Trophoblast cell (in vitro differentiated cells and primary cell): ENCODE results near the gene RPA1.

Experiments used
- DNase-seq, 2 donors: peaks; one replicate each; pipeline ENCODE4 v3.0.0-alpha.2; 2016
- H2AFZ ChIP-seq: 2 replicates; pipeline ENCODE4 v1.6.1; 2013; ENCODE audit warnings: low read length, moderate library complexity, mild to moderate bottlenecking; ENCODE audit not compliant: insufficient read depth, poor library complexity
- H2AK5ac ChIP-seq: 2 replicates; pipeline ENCODE4 v1.6.1; 2013; ENCODE audit warnings: mild to moderate bottlenecking, low read length
- H2BK120ac ChIP-seq: 2 replicates; pipeline ENCODE4 v1.6.1; 2013; ENCODE audit warnings: low read length, mild to moderate bottlenecking, moderate library complexity; ENCODE audit not compliant: insufficient read depth, poor library complexity
- H2BK12ac ChIP-seq: 2 replicates; pipeline ENCODE4 v1.6.1; 2013; ENCODE audit warnings: mild to moderate bottlenecking, low read length, moderate library complexity
- H2BK5ac ChIP-seq: 2 replicates; pipeline ENCODE4 v1.6.1; 2013; ENCODE audit warnings: low read length, low read depth, moderate library complexity, mild to moderate bottlenecking; ENCODE audit not compliant: poor library complexity
- H3K14ac ChIP-seq: 2 replicates; pipeline ENCODE4 v1.6.1; 2013; ENCODE audit warnings: mild to moderate bottlenecking, low read length
- H3K18ac ChIP-seq: 2 replicates; pipeline ENCODE4 v1.6.1; 2013; ENCODE audit warnings: mild to moderate bottlenecking, low read length
- H3K23ac ChIP-seq: 2 replicates; pipeline ENCODE4 v1.6.1; 2013; ENCODE audit warnings: low read length
- H3K27ac ChIP-seq: 2 replicates; pipeline ENCODE4 v1.5.1; 2013; ENCODE audit warnings: low read depth, mild to moderate bottlenecking, inconsistent platforms, low read length, moderate library complexity
- H3K27me3 ChIP-seq: 2 replicates; pipeline ENCODE4 v1.6.1; 2013; ENCODE audit warnings: inconsistent platforms, mild to moderate bottlenecking, low read length, moderate library complexity; ENCODE audit not compliant: insufficient read depth
- H3K36me3 ChIP-seq, 2 experiments: 1 replicate in 1 of 2; 2 replicates in 1 of 2; pipeline ENCODE4 v1.6.1; 2013; ENCODE audit warnings: low read length in 2 of 2, mild to moderate bottlenecking in 2 of 2, moderate library complexity in 1 of 2; ENCODE audit not compliant: insufficient read depth in 2 of 2, control insufficient read depth in 1 of 2
- H3K4ac ChIP-seq: 2 replicates; pipeline ENCODE4 v1.6.1; 2013; ENCODE audit warnings: low read depth, mild to moderate bottlenecking, low read length, moderate library complexity
- H3K4me1 ChIP-seq, 2 experiments: 1 replicate in 1 of 2; 2 replicates in 1 of 2; pipeline ENCODE4 v1.6.1; 2013; ENCODE audit warnings: low read length in 2 of 2, mild to moderate bottlenecking in 2 of 2, moderate library complexity in 1 of 2; ENCODE audit not compliant: insufficient read depth in 2 of 2, control insufficient read depth in 1 of 2
- H3K4me2 ChIP-seq: 2 replicates; pipeline ENCODE4 v1.6.1; 2013; ENCODE audit warnings: inconsistent platforms, mild to moderate bottlenecking, low read length, moderate library complexity
- H3K4me3 ChIP-seq: 2 replicates; pipeline ENCODE4 v1.5.1; 2013; ENCODE audit warnings: mild to moderate bottlenecking, low read depth, low read length, inconsistent platforms
- H3K79me1 ChIP-seq: one replicate; pipeline ENCODE4 v1.6.1; 2013; ENCODE audit warnings: low read length
- H3K79me2 ChIP-seq: 2 replicates; pipeline ENCODE4 v1.6.1; 2013; ENCODE audit warnings: low read length, mild to moderate bottlenecking; ENCODE audit not compliant: control insufficient read depth, insufficient read depth, poor library complexity
- H3K9ac ChIP-seq: 2 replicates; pipeline ENCODE4 v1.6.1; 2013; ENCODE audit warnings: mild to moderate bottlenecking, low read length
- H3K9me3 ChIP-seq: 2 replicates; pipeline ENCODE4 v1.6.1; 2013; ENCODE audit warnings: low read depth, mild to moderate bottlenecking, control low read depth, inconsistent platforms, low read length; ENCODE audit not compliant: insufficient read depth
- H4K12ac ChIP-seq: 2 replicates; pipeline ENCODE4 v1.6.1; 2013; ENCODE audit warnings: low read depth, mild to moderate bottlenecking, low read length, moderate library complexity
- H4K8ac ChIP-seq: 2 replicates; pipeline ENCODE4 v1.6.1; 2013; ENCODE audit warnings: low read depth, mild to moderate bottlenecking, low read length, moderate library complexity
- H4K91ac ChIP-seq: one replicate; pipeline ENCODE4 v1.6.1; 2013; ENCODE audit warnings: low read depth, mild to moderate bottlenecking, low read length, moderate library complexity
- WGBS: extraction: QIAGEN DNeasy Blood & Tissue Kit; methylation state at CpG from one replicate; pipeline ENCODE4 v1.1.7; 2013; ENCODE audit warnings: missing lambda C conversion rate; ENCODE audit not compliant: insufficient read length, insufficient coverage; ENCODE audit errors: extremely low coverage; 5-methylcytosine and 5-hydroxymethylcytosine counted together

The RPA1 gene

DNA sequence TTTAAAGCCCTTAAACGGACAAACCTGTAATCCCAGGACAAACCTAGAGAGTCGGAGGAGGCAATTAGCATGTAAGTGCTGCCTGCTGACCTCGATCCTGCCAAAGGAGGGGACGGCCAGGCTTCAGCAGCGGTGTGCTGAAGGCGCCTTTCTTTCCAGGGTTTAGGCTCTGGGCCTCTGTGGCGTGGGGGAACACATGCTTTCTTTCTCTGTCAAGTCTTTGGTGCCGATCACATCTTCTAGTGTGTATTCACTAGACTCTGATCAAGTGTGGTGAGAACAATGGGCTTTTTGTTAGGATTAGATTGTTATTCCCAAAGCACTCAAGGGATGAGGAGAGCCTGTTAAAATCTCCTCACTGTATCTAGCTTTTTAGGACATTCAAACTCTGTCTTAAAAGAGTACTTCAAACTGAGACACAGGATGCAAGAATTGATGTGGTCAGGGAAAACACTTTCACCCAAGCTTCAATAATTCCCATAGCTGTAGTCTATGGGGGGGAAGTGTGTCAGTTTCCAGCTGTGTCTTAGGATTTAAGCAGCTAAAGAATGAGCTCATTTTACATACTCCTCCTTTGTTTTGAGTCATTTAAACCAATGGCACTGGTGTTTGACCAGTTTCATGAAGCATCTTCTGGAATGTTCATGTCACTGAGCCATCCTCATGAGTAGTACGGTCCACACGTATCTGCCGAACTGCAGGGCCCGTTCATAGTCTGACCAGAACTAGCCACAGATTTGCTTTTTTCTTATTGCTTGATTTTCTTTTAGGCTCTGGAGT is 51.2 kb downstream of the RPA1 start:
- no peaks in the 10 kb centered on the region for H3K79me1 ChIP-seq
- no CpG with 5 or more reads among the region's 12 CpGs for WGBS
- no peak overlapping the region for H3K18ac ChIP-seq
- H3K9ac ChIP-seq = no peak overlapping the region
- no peak overlapping the region for H2AFZ ChIP-seq
- H3K79me2 ChIP-seq = no peaks in the 10 kb centered on the region
- H2BK12ac ChIP-seq = no peak overlapping the region
- no peaks in the 10 kb centered on the region for H3K9me3 ChIP-seq
- no peak overlapping the region for H3K4me3 ChIP-seq
- H3K4me2 ChIP-seq = no peak overlapping the region
- H4K91ac ChIP-seq = no peak overlapping the region
- H2BK120ac ChIP-seq = no peak overlapping the region
- no peaks in the 10 kb centered on the region for H3K27me3 ChIP-seq
- H3K4ac ChIP-seq = no peak overlapping the region
- H3K4me1 ChIP-seq = no peaks in the 10 kb centered on the region
- H3K27ac ChIP-seq = no peak overlapping the region
- H3K36me3 ChIP-seq = peaks cover 52 to 66% of the 10 kb centered on the region in 2 experiments
- no peak overlapping the region for H4K8ac ChIP-seq
- no peak overlapping the region for H2AK5ac ChIP-seq
- H4K12ac ChIP-seq = no peak overlapping the region
- no peak overlapping the region for H3K23ac ChIP-seq
- no peak overlapping the region for H2BK5ac ChIP-seq
- H3K14ac ChIP-seq = no peak overlapping the region
- DNase-seq = no peak

DNA sequence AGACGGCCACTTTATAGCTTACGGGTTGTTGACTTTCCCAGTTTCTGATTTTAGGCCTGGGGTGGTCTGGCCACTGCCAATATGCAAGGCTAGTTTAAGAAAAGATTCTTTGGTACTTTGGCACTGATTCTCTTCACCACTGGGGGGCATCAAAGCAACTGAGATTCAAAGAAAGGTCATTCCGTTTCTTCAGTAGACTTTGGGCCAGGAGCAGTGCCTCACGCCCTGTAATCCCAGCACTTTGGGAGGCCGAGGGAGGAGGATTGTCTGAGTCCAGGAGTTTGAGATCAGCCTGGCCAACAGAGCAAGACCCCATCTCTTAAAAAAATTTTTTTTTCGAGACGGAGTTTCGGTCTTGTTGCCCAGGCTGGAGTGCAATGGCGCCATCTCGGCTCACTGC is 53.0 kb downstream of the RPA1 start:
- Histone ChIP-seq H4K91ac (no peak overlapping the region), H3K18ac (no peak overlapping the region), H4K12ac (no peak overlapping the region), H2BK12ac (no peak overlapping the region), H4K8ac (no peak overlapping the region), H3K4me1 (no peaks in the 10 kb centered on the region), H3K4ac (no peak overlapping the region), H3K79me1 (no peaks in the 10 kb centered on the region), H3K27ac (no peak overlapping the region), H3K4me3 (no peak overlapping the region), H2AFZ (no peak overlapping the region), H3K9ac (no peak overlapping the region), H2BK5ac (no peak overlapping the region), H3K9me3 (peaks cover 2% of the 10 kb centered on the region), H3K14ac (no peak overlapping the region), H3K4me2 (no peak overlapping the region), H3K36me3 (peaks cover 47 to 70% of the 10 kb centered on the region in 2 experiments), H2BK120ac (no peak overlapping the region), H3K27me3 (no peaks in the 10 kb centered on the region), H3K23ac (no peak overlapping the region), H3K79me2 (no peaks in the 10 kb centered on the region), H2AK5ac (no peak overlapping the region)
- no CpG with 5 or more reads among the region's 10 CpGs for WGBS
- peak; percentile 15 to 72 for DNase-seq

DNA sequence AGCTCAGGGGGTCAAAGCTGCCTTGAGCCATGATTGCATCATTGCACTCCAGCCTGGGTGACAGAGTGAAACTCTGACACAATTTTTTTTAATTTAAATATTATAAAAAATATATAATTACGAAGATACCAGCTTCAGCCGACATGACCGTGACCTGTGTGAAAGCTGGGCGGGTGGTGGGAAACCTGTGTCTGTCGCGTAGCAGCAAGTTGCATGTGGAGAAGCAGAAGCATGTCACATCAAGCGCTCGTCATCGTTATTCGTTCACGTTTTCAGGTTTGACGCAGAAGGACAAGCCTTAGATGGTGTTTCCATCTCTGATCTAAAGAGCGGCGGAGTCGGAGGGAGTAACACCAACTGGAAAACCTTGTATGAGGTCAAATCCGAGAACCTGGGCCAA is 53.7 kb downstream of the RPA1 start:
- DNase-seq = no peak
- Histone ChIP-seq H3K27me3 (no peaks in the 10 kb centered on the region), H3K79me2 (no peaks in the 10 kb centered on the region)

DNA sequence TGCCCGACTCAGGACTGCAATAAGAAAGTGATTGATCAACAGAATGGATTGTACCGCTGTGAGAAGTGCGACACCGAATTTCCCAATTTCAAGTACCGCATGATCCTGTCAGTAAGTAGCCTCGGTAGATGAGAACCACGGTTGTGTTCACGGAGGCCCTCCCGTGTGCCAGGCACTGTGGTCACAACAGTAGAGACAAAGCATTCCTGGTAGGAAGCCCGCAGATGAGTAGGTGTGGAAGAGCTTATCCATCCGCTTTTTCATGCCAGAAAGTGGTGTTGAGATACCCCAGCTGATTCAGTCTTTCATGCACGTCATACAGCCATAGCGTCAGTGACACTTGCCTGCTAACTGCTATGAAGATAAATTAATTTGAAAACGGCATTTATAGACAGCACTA is 58.9 kb downstream of the RPA1 start:
- no peak overlapping the region for H3K4ac ChIP-seq
- no peaks in the 10 kb centered on the region for H3K79me2 ChIP-seq
- no peak overlapping the region for H3K18ac ChIP-seq
- H3K36me3 ChIP-seq = peaks cover 36 to 52% of the 10 kb centered on the region in 2 experiments
- H3K4me2 ChIP-seq = no peak overlapping the region
- WGBS = no CpG with 5 or more reads among the region's 14 CpGs
- no peak overlapping the region for H2AFZ ChIP-seq
- H3K23ac ChIP-seq = no peak overlapping the region
- H4K12ac ChIP-seq = no peak overlapping the region
- no peak for DNase-seq
- no peak overlapping the region for H3K27ac ChIP-seq
- H2BK120ac ChIP-seq = no peak overlapping the region
- no peak overlapping the region for H4K91ac ChIP-seq
- no peak overlapping the region for H4K8ac ChIP-seq
- H3K27me3 ChIP-seq = no peaks in the 10 kb centered on the region
- H3K14ac ChIP-seq = no peak overlapping the region
- H3K9ac ChIP-seq = no peak overlapping the region
- no peak overlapping the region for H2AK5ac ChIP-seq
- no peaks in the 10 kb centered on the region for H3K79me1 ChIP-seq
- no peak overlapping the region for H2BK5ac ChIP-seq
- H3K9me3 ChIP-seq = peaks cover 2% of the 10 kb centered on the region
- H3K4me3 ChIP-seq = no peak overlapping the region
- no peak overlapping the region for H2BK12ac ChIP-seq
- no peaks in the 10 kb centered on the region for H3K4me1 ChIP-seq

More for the DNA sequence above, 53.7 kb downstream of the RPA1 start:
- Histone ChIP-seq H2BK12ac (no peak overlapping the region), H3K4me1 (no peaks in the 10 kb centered on the region), H3K79me1 (no peaks in the 10 kb centered on the region), H3K14ac (no peak overlapping the region), H3K23ac (no peak overlapping the region), H2BK120ac (no peak overlapping the region), H3K18ac (no peak overlapping the region), H4K12ac (no peak overlapping the region), H3K36me3 (peaks cover 49 to 72% of the 10 kb centered on the region in 2 experiments), H3K9ac (no peak overlapping the region), H3K9me3 (peaks cover 2% of the 10 kb centered on the region), H3K4me3 (no peak overlapping the region), H4K91ac (no peak overlapping the region), H3K4me2 (no peak overlapping the region), H3K4ac (no peak overlapping the region), H3K27ac (no peak overlapping the region), H2AFZ (no peak overlapping the region), H2BK5ac (no peak overlapping the region), H4K8ac (no peak overlapping the region), H2AK5ac (no peak overlapping the region)
- no CpG with 5 or more reads among the region's 16 CpGs for WGBS
